Common myeloid progenitor, CD34-positive (primary cell): ENCODE measurements around the gene TMEM114.

Source experiments
- CTCF ChIA-PET: fragments of 350-600 bp; sonication (Branson Sonifier 250); formaldehyde crosslinking; loops from one replicate; lab custom pipeline; 2021; ENCODE audit warnings: antibody characterized with exemption; lab: Charles Lee
- POLR2A ChIA-PET: fragments of 350-600 bp; sonication (Branson Sonifier 250); formaldehyde crosslinking; loops from one replicate; lab custom pipeline; 2021; ENCODE audit warnings: antibody characterized with exemption; lab: Charles Lee
- DNase-seq, 3 donors: peaks; one replicate each; pipeline versions ENCODE4 v3.0.0 to v3.0.0-alpha.2; 2013
- H3K27ac ChIP-seq, 2 experiments: 1 replicate in 1 of 2; 2 replicates in 1 of 2; pipeline ENCODE4 v1.7.0; 2013; ENCODE audit warnings: inconsistent platforms in 2 of 2, low read length in 2 of 2, mild to moderate bottlenecking in 2 of 2, low read depth in 1 of 2, moderate library complexity in 1 of 2; ENCODE audit not compliant: severe bottlenecking in 2 of 2, insufficient read depth in 1 of 2, poor library complexity in 1 of 2
- H3K27me3 ChIP-seq, 5 experiments: replicated peaks in 2 of 5; 1 replicate in 3 of 5; 2 replicates in 2 of 5; pipeline versions ENCODE4 v1.6.1 to v1.7.0; 2013; ENCODE audit warnings: low read length in 4 of 5, mild to moderate bottlenecking in 2 of 5, moderate library complexity in 2 of 5, inconsistent platforms in 1 of 5; ENCODE audit not compliant: insufficient read depth in 5 of 5, control insufficient read depth in 4 of 5
- H3K36me3 ChIP-seq, 4 experiments: 1 replicate in 2 of 4; 2 replicates in 2 of 4; pipeline versions ENCODE4 v1.6.1 to v1.7.0; 2013; ENCODE audit warnings: low read length in 3 of 4, control low read depth in 1 of 4, mild to moderate bottlenecking in 1 of 4; ENCODE audit not compliant: control insufficient read depth in 4 of 4, insufficient read depth in 4 of 4
- H3K4me1 ChIP-seq, 4 experiments: 1 replicate in 3 of 4; 2 replicates in 1 of 4; pipeline versions ENCODE4 v1.6.1 to v1.7.1; 2013; ENCODE audit warnings: low read length in 3 of 4, mild to moderate bottlenecking in 3 of 4, control low read depth in 1 of 4, inconsistent platforms in 1 of 4, moderate library complexity in 1 of 4; ENCODE audit not compliant: control insufficient read depth in 4 of 4, insufficient read depth in 4 of 4; ENCODE audit errors: control extremely low read depth in 1 of 4
- H3K4me3 ChIP-seq, 7 experiments: 1 replicate in 4 of 7; 2 replicates in 3 of 7; pipeline versions ENCODE4 v1.5.1 to v1.7.0; 2013; ENCODE audit warnings: mild to moderate bottlenecking in 7 of 7, low read length in 6 of 7, moderate library complexity in 6 of 7, inconsistent platforms in 2 of 7, low read depth in 2 of 7, control low read depth in 1 of 7; ENCODE audit not compliant: insufficient read depth in 4 of 7, control insufficient read depth in 1 of 7; ENCODE audit errors: extremely low read depth in 1 of 7
- H3K9me3 ChIP-seq, 5 experiments: 1 replicate in 4 of 5; 2 replicates in 1 of 5; pipeline versions ENCODE4 v1.6.1 to v1.7.1; 2013; ENCODE audit warnings: low read length in 4 of 5, mild to moderate bottlenecking in 2 of 5, inconsistent platforms in 1 of 5, low read depth in 1 of 5, moderate library complexity in 1 of 5; ENCODE audit not compliant: control insufficient read depth in 4 of 5, insufficient read depth in 2 of 5; ENCODE audit errors: control extremely low read depth in 1 of 5
- WGBS: methylation state at CpG from one replicate; pipeline ENCODE4 v1.1.5; 2013; ENCODE audit not compliant: insufficient coverage; 5-methylcytosine and 5-hydroxymethylcytosine counted together

The TMEM114 gene

DNA sequence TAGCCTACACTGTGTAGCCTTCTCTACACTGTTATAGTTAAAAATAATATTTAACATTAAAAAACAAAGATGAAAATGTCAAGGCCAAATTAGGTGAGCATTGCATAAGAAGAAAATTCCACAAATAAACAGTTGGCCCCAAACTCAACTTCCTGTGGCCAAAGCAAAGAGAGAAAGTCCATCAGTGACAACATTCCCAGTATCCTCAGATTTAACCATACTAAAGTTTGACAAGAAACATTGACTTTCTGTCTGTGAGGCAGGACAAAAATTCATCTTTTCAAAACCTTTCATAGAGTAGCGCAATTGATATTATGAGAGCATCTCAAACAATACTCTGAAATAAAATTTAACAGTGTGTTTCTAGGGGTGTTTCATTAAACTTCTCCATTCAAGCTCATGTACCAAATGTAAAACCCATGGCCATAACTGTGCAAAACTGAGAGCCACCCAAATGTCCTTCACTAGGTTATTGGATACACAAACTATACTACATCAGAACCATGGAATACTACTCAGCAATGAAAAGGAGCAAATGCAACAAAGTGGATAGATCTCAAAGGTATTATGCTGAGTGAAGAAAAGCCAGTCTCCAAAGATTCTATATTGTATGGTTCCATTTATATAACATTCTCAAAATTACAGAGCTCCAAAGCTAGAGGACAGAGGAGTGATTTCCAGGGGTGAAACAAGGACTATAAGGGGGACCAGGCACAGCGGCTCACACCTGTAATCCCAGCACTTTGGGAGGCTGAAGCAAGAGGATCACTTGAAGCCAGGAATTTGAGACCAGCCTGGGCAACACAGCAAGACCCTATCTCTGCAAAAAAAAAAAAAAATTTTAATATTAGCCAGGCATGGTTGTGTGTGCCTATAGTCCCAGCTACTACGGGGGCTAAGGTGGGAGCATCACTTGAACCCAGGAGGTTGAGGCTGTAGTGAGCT lies 38.7 kb downstream of the TMEM114 start:
- no peak for DNase-seq
- ChIA-PET CTCF (interaction anchor here (1.6 kb wide), 1 partner anchor 16 kb away, joined by 5 read pairs; no protein-coding TSS in a partner anchor), POLR2A (no interaction called here)
- Histone ChIP-seq H3K27me3 (peaks cover 0 to 25% (median 6%) of the 10 kb centered on the region in 5 experiments), H3K4me1 (no peaks in the 10 kb centered on the region), H3K27ac (no peak overlapping the region), H3K4me3 (no peak overlapping the region), H3K9me3 (no peaks in the 10 kb centered on the region), H3K36me3 (no peaks in the 10 kb centered on the region)
- 100% methylated on average over 2 of the region's 3 CpGs for WGBS

- WGBS = 83% methylated on average over 7 of the region's 9 CpGs
- Histone ChIP-seq H3K4me3 (no peak overlapping the region), H3K27me3 (peaks cover 0 to 25% (median 6%) of the 10 kb centered on the region in 5 experiments), H3K4me1 (no peaks in the 10 kb centered on the region), H3K27ac (no peak overlapping the region), H3K9me3 (no peaks in the 10 kb centered on the region), H3K36me3 (no peaks in the 10 kb centered on the region)
- POLR2A ChIA-PET = no interaction called here
- no peak for DNase-seq
- CTCF ChIA-PET = interaction anchor here (0.6 to 1.6 kb wide), 2 partner anchors 16 to 729 kb away, joined by 3 to 5 read pairs; no protein-coding TSS in a partner anchor
Measured at GRCh38 chr16:8550728-8551387, 39.5 kb downstream of the TMEM114 start.

GRCh38 chr16:8549843-8550412 lies 40.4 kb downstream of the TMEM114 start:
- no peak overlapping the region for H3K27ac ChIP-seq
- H3K9me3 ChIP-seq = no peaks in the 10 kb centered on the region
- H3K27me3 ChIP-seq = peaks cover 0 to 25% (median 6%) of the 10 kb centered on the region in 5 experiments
- no peak overlapping the region for H3K4me3 ChIP-seq
- no peak for DNase-seq
- 88% methylated on average over 4 of the region's 8 CpGs for WGBS
- H3K36me3 ChIP-seq = no peaks in the 10 kb centered on the region
- H3K4me1 ChIP-seq = no peaks in the 10 kb centered on the region
- ChIA-PET POLR2A (no interaction called here), CTCF (no interaction called here)

DNA sequence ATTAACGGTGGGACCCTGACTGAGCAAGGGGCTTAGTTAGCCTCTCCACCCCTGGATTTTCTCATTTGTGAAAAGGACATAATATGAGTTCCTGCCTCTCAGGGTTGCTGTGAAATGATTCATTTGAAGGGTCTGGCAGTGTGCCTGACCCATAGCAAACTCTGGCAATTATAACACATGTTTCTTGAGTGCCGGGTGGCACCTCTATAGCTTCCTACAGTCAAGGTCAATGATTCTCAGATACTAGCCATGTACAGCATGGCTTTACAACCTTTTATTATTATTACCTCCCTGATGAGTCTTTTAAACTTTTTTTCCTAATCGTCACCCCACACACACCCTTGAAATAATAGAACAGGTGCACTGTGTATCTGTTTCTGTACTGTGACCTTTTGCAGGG lies 42.1 kb downstream of the TMEM114 start:
- H3K27ac ChIP-seq = no peak overlapping the region
- POLR2A ChIA-PET = no interaction called here
- 86% methylated on average over 2 of the region's 3 CpGs for WGBS

DNA sequence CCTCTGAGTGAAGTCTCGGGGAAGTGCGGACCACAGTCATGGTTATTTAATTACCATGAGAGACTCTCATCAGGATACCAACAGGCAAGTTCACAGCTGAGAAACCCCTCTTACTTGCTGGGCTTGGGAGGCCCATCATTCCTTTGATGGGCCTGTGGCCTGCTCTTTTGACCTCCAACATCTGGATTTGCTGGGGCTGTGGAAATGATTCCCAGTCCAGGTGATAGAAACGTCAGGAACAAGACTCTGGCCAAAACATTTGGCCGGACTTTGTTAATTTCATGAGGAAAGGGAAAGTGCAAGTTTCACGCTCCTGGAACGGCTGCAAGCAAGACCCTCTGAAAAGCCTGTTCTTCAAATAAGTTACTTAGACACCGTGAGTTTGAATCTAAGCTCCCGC lies 42.5 kb downstream of the TMEM114 start:
- 84% methylated on average over 8 of the region's 8 CpGs for WGBS
- CTCF ChIA-PET = no interaction called here

More for the DNA sequence above, 42.1 kb downstream of the TMEM114 start:
- no peak for DNase-seq
- Histone ChIP-seq H3K9me3 (no peaks in the 10 kb centered on the region), H3K27me3 (peaks cover 0 to 25% (median 5%) of the 10 kb centered on the region in 5 experiments), H3K36me3 (no peaks in the 10 kb centered on the region), H3K4me3 (no peak overlapping the region), H3K4me1 (no peaks in the 10 kb centered on the region)
- CTCF ChIA-PET = no interaction called here

DNA sequence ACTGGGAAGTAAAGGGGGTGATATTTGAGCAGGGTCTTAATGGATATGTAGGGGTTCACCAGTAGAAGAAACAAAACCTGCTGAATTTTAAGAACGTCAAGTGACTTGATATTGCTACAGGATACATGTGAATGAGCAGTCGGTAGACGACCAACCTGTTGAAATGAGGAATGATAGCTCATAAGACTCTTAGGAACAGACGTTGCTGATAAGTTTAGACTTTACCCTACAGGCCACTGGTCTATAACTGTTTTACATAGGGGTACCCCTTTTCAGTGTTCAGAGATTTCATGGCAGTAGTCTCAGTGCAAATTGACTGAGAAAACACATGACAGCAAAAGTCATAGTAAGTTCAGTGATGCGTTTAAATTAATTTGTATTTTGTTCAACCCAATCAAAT lies 45.9 kb downstream of the TMEM114 start:
- H3K27ac ChIP-seq = no peak overlapping the region
- no peak for DNase-seq
- CTCF ChIA-PET = no interaction called here
- peaks cover 0 to 12% (median 10%) of the 10 kb centered on the region in 5 experiments for H3K27me3 ChIP-seq
- WGBS = 92% methylated on average over 4 of the region's 5 CpGs
- H3K4me1 ChIP-seq = no peaks in the 10 kb centered on the region
- POLR2A ChIA-PET = no interaction called here
- no peak overlapping the region for H3K4me3 ChIP-seq
- no peaks in the 10 kb centered on the region for H3K36me3 ChIP-seq
- H3K9me3 ChIP-seq = no peaks in the 10 kb centered on the region

More for the DNA sequence above, 42.5 kb downstream of the TMEM114 start:
- H3K36me3 ChIP-seq = no peaks in the 10 kb centered on the region
- H3K27me3 ChIP-seq = peaks cover 0 to 22% (median 2%) of the 10 kb centered on the region in 5 experiments
- POLR2A ChIA-PET = no interaction called here
- no peaks in the 10 kb centered on the region for H3K9me3 ChIP-seq
- no peak overlapping the region for H3K4me3 ChIP-seq
- H3K27ac ChIP-seq = no peak overlapping the region
- no peaks in the 10 kb centered on the region for H3K4me1 ChIP-seq
- no peak for DNase-seq
